DND-41 (cell line): ENCODE measurements around the gene CLP1.
"Not testable (repeated sequence)": the region's sequence is repeated elsewhere in the genome, so short reads cannot be mapped to it uniquely, and the experiment has no call there.

Experiments used
- ATAC-seq: fragments of 200-7000 bp; cut with Tn5 transposase; 3 replicates; pipeline ENCODE4 v1.9.1; 2021; ENCODE audit warnings: low read depth; ENCODE audit not compliant: insufficient read depth
- DNase-seq: peaks from one replicate; pipeline ENCODE4 v3.0.0-alpha.2; 2020
- H2AFZ ChIP-seq: 2 replicates; pipeline ENCODE4 v1.6.0; 2012; ENCODE audit warnings: low read depth, low read length
- H3K27ac ChIP-seq: 2 replicates; pipeline ENCODE4 v1.5.1; 2012; ENCODE audit warnings: low read length, inconsistent platforms
- H3K27me3 ChIP-seq: fragments of 200-600 bp; sonication (generic); 2 replicates; pipeline ENCODE4 v1.6.0; 2012; ENCODE audit warnings: low read length, mild to moderate bottlenecking, inconsistent platforms; ENCODE audit not compliant: insufficient read depth, poor library complexity
- H3K36me3 ChIP-seq: 2 replicates; pipeline ENCODE4 v1.5.1; 2012; ENCODE audit warnings: low read length, inconsistent platforms; ENCODE audit not compliant: insufficient read depth
- H3K4me1 ChIP-seq: 2 replicates; pipeline ENCODE4 v1.5.1; 2012; ENCODE audit warnings: mild to moderate bottlenecking, low read length; ENCODE audit not compliant: insufficient read depth
- H3K4me2 ChIP-seq: 2 replicates; pipeline ENCODE4 v1.6.0; 2012; ENCODE audit warnings: mild to moderate bottlenecking, moderate library complexity, low read length, inconsistent platforms; ENCODE audit not compliant: insufficient read depth
- H3K4me3 ChIP-seq, 2 experiments: fragments of 200-600 bp in 1 of 2; shearing (Covaris generic) in 1 of 2; 2 replicates each; pipeline ENCODE4 v1.5.1; 2012 to 2016; ENCODE audit warnings: inconsistent platforms in 2 of 2, low read length in 2 of 2, mild to moderate bottlenecking in 2 of 2, low read depth in 1 of 2, moderate library complexity in 1 of 2
- H3K79me2 ChIP-seq: 2 replicates; pipeline ENCODE4 v1.6.0; 2012; ENCODE audit warnings: low read length, inconsistent platforms; ENCODE audit not compliant: insufficient read depth
- H3K9ac ChIP-seq: 2 replicates; pipeline ENCODE4 v1.6.0; 2012; ENCODE audit warnings: low read depth, mild to moderate bottlenecking, inconsistent platforms, low read length, moderate library complexity
- H3K9me3 ChIP-seq: 2 replicates; pipeline ENCODE4 v1.5.1; 2012; ENCODE audit warnings: low read length, moderate library complexity, mild to moderate bottlenecking, inconsistent platforms; ENCODE audit not compliant: insufficient read depth, severe bottlenecking
- H4K20me1 ChIP-seq: 2 replicates; pipeline ENCODE4 v1.6.0; 2012; ENCODE audit warnings: low read length; ENCODE audit not compliant: insufficient read depth
- CTCF ChIP-seq: IDR thresholded peaks from 2 replicates; pipeline ENCODE4 v1.5.1; 2012; ENCODE audit warnings: borderline replicate concordance, low read length, moderate library complexity, mild to moderate bottlenecking; ENCODE audit not compliant: poor library complexity, severe bottlenecking; ENCODE audit errors: extremely low read depth
- EZH2 ChIP-seq: IDR thresholded peaks from 3 replicates; pipeline ENCODE4 v1.6.1; 2012; ENCODE audit warnings: borderline replicate concordance, low read depth, mild to moderate bottlenecking, moderate library complexity, low read length, inconsistent platforms; ENCODE audit not compliant: severe bottlenecking

CLP1 gene

GRCh38 chr11:57679396-57679795, 21.8 kb downstream of the CLP1 start:
- no peak for TF ChIP-seq EZH2
- no peak for TF ChIP-seq CTCF
- Histone ChIP-seq H3K27ac (no peak overlapping the region), H2AFZ (no peak overlapping the region), H3K9me3 (no peaks in the 10 kb centered on the region), H3K36me3 (peaks cover 86% of the 10 kb centered on the region), H3K4me2 (no peak overlapping the region), H3K4me3 (no peak overlapping the region), H3K9ac (no peak overlapping the region), H3K27me3 (no peaks in the 10 kb centered on the region), H4K20me1 (peaks cover 56% of the 10 kb centered on the region), H3K4me1 (peaks cover 5% of the 10 kb centered on the region), H3K79me2 (peaks cover 87% of the 10 kb centered on the region)
- DNase-seq (no peak), ATAC-seq (no peak)

GRCh38 chr11:57680552-57680874, 23.0 kb downstream of the CLP1 start:
- no peak overlapping the region for H3K4me3 ChIP-seq
- no peaks in the 10 kb centered on the region for H3K9me3 ChIP-seq
- no peak overlapping the region for H3K4me2 ChIP-seq
- no peak overlapping the region for H2AFZ ChIP-seq
- DNase-seq (no peak), ATAC-seq (no peak)
- TF ChIP-seq CTCF (no peak), EZH2 (no peak)
- H3K79me2 ChIP-seq: peaks cover 84% of the 10 kb centered on the region
- H3K27ac ChIP-seq: no peak overlapping the region
- H3K9ac ChIP-seq: no peak overlapping the region
- H3K4me1 ChIP-seq: peaks cover under 1% of the 10 kb centered on the region
- peaks cover 51% of the 10 kb centered on the region for H4K20me1 ChIP-seq
- H3K36me3 ChIP-seq: peaks cover 86% of the 10 kb centered on the region
- no peaks in the 10 kb centered on the region for H3K27me3 ChIP-seq

GRCh38 chr11:57681168-57681567, 23.6 kb downstream of the CLP1 start:
- peaks cover 82% of the 10 kb centered on the region for H3K79me2 ChIP-seq
- no peaks in the 10 kb centered on the region for H3K9me3 ChIP-seq
- no peaks in the 10 kb centered on the region for H3K27me3 ChIP-seq
- ATAC-seq (no peak), DNase-seq (no peak)
- no peak for TF ChIP-seq CTCF
- no peak for TF ChIP-seq EZH2
- no peak overlapping the region for H3K4me2 ChIP-seq
- H3K4me1 ChIP-seq: no peaks in the 10 kb centered on the region; the same call in 1 of the 2 replicates
- H4K20me1 ChIP-seq: peaks cover 50% of the 10 kb centered on the region
- no peak overlapping the region for H3K4me3 ChIP-seq
- peaks cover 86% of the 10 kb centered on the region for H3K36me3 ChIP-seq
- no peak overlapping the region for H3K27ac ChIP-seq
- no peak overlapping the region for H2AFZ ChIP-seq
- H3K9ac ChIP-seq: no peak overlapping the region

GRCh38 chr11:57690474-57690873, 32.9 kb downstream of the CLP1 start:
- H4K20me1 ChIP-seq, H3K9me3 ChIP-seq: not testable (repeated sequence)

More at GRCh38 chr11:57690474-57690873, 32.9 kb downstream of the CLP1 start:
- not testable (repeated sequence) for H3K9ac ChIP-seq, H3K27me3 ChIP-seq, H2AFZ ChIP-seq, H3K4me2 ChIP-seq, DNase-seq, H3K4me3 ChIP-seq, ATAC-seq, H3K27ac ChIP-seq, H3K4me1 ChIP-seq
- Histone ChIP-seq H3K79me2 (peaks cover 17% of the 10 kb centered on the region), H3K36me3 (peaks cover 88% of the 10 kb centered on the region)
